Ureter (tissue), 1 donor: Measurements from ENCODE around the gene FIBP. TPM values are rescaled to one million over a fixed set of nuclear protein-coding genes. Genes with fewer than 3 reads are reported as not detected.
"Not testable (repeated sequence)": the region's sequence is repeated elsewhere in the genome, so short reads cannot be mapped to it uniquely, and the experiment has no call there.

Source experiments
- DNase-seq: peaks from one replicate; pipeline ENCODE4 v3.0.0-alpha.2; 2020; ENCODE audit warnings: low spot score
- total RNA-seq: library from RNA; stranded (reverse); gene quantifications from one replicate; pipeline ENCODE4 v1.2.4, GENCODE V29; 2023
- donor health status: DM: yes; HTN: yes; CAD: no.

FIBP gene
- total RNA-seq, 1 donor from 2014 or later: 60.2 TPM

GRCh38 chr11:65849366-65849765 lies 38.9 kb downstream of the FIBP start:
- DNase-seq: no peak

GRCh38 chr11:65848693-65849092 lies 39.6 kb downstream of the FIBP start:
- DNase-seq: not testable (repeated sequence)

- DNase-seq: no peak
Measured at GRCh38 chr11:65847746-65848145, 40.5 kb downstream of the FIBP start.

GRCh38 chr11:65844231-65844872 lies 43.9 kb downstream of the FIBP start:
- DNase-seq: no peak

GRCh38 chr11:65843811-65844210 lies 44.5 kb downstream of the FIBP start:
- DNase-seq: no peak

GRCh38 chr11:65842144-65842543 lies 46.1 kb downstream of the FIBP start:
- no peak for DNase-seq

- DNase-seq: no peak
Measured at GRCh38 chr11:65834202-65834601, 54.1 kb downstream of the FIBP start.

Other genes starting within 250 kb of the FIBP start
- gene RELA, start 225.6 kb downstream of the FIBP start, total RNA-seq: 97.9 TPM
- 74.8 TPM for gene KAT5, start 176.2 kb downstream of the FIBP start, total RNA-seq
- 29.8 TPM for gene RNASEH2C, start 167.7 kb downstream of the FIBP start, total RNA-seq
- 13.5 TPM for gene AP5B1, start 107.5 kb downstream of the FIBP start, total RNA-seq
- 25.8 TPM for gene OVOL1, start 101.4 kb downstream of the FIBP start, total RNA-seq
- gene SNX32, start 54.5 kb downstream of the FIBP start, total RNA-seq: 2.6 TPM
- gene CFL1, start 30.3 kb downstream of the FIBP start, total RNA-seq: 887 TPM
- 61.7 TPM for gene MUS81, start 28.0 kb downstream of the FIBP start, total RNA-seq
- gene EFEMP2, start 15.7 kb downstream of the FIBP start, total RNA-seq: 60.0 TPM
- gene CTSW, start 8.6 kb downstream of the FIBP start, total RNA-seq: 5.7 TPM
- gene CCDC85B, start 2.2 kb upstream of the FIBP start, total RNA-seq: 20.5 TPM
- gene FOSL1, start 11.9 kb upstream of the FIBP start, total RNA-seq: 4.5 TPM
- gene C11orf68, start 30.6 kb upstream of the FIBP start, total RNA-seq: 28.9 TPM
- 54.0 TPM for gene DRAP1, start 31.0 kb upstream of the FIBP start, total RNA-seq
- 0.68 TPM for gene TSGA10IP, start 57.0 kb upstream of the FIBP start, total RNA-seq
- 48.6 TPM for gene SART1, start 73.3 kb upstream of the FIBP start, total RNA-seq
- 28.7 TPM for gene EIF1AD, start 113.7 kb upstream of the FIBP start, total RNA-seq
- gene BANF1, start 114.0 kb upstream of the FIBP start, total RNA-seq: 192 TPM
- gene CST6, start 123.5 kb upstream of the FIBP start, total RNA-seq: 1.1 TPM
- gene CATSPER1, start 138.0 kb upstream of the FIBP start, total RNA-seq: not detected
- not detected for gene GAL3ST3, start 160.7 kb upstream of the FIBP start, total RNA-seq
- gene SF3B2, start 163.9 kb upstream of the FIBP start, total RNA-seq: 156 TPM
- gene PACS1, start 181.8 kb upstream of the FIBP start, total RNA-seq: 87.2 TPM